Measurements from ENCODE around the gene KIFBP. TPM values are rescaled to one million over a fixed set of nuclear protein-coding genes. Genes with fewer than 3 reads are reported as not detected.
A peak's percentile ranks its signal among the peaks of the same experiment; 100 is the strongest.

KIFBP gene
- total and polyA plus RNA-seq, 2 donors (not counting 1 experiment from before 2014, with no cell fraction given), result 29.7 to 62.0 TPM

- Histone ChIP-seq H3K27ac (ENCODE audit: insufficient read depth, low read length) (no peak overlapping the region), H3K4me1 (ENCODE audit: control insufficient read depth, extremely low read depth, insufficient read depth, low read length) (peaks cover 14% of the 10 kb centered on the region), H3K4me3 (replicated peaks in 1 of 4; ENCODE audit: control extremely low read depth in 1 of 4, insufficient read depth in 1 of 4, low read depth in 3 of 4, low read length in 4 of 4) (no peak overlapping the region), H2AFZ (ENCODE audit: low read length) (no peak overlapping the region), H4K20me1 (ENCODE audit: control insufficient read depth, extremely low read depth, insufficient read depth, low read length) (no peaks in the 10 kb centered on the region), H3K36me3 (ENCODE audit: control insufficient read depth, insufficient read depth, low read length) (no peaks in the 10 kb centered on the region), H3K4me2 (ENCODE audit: extremely low read depth, insufficient read depth, low read length) (no peak overlapping the region), H3K9ac (ENCODE audit: insufficient read depth, low read length) (no peak overlapping the region), H3K27me3 (ENCODE audit: control insufficient read depth, insufficient read depth, low read length) (no peaks in the 10 kb centered on the region), H3K9me3 (ENCODE audit: control insufficient read depth, insufficient read depth, low read depth, low read length) (no peaks in the 10 kb centered on the region), H3K79me2 (ENCODE audit: control insufficient read depth, insufficient read depth, low read length) (no peaks in the 10 kb centered on the region)
- DNase-seq (ENCODE audit: low read depth in 2 of 2), result no peak
- TF ChIP-seq CTCF (conservative IDR thresholded peaks at IDR 0.05 in 1 of 2, IDR thresholded peaks at IDR 0.05 in 1 of 2; ENCODE audit: low read depth in 1 of 2, low read length in 2 of 2) (no peak), EZH2 (IDR thresholded peaks at IDR 0.05; ENCODE audit: low read length, missing control alignments) (no peak)
These were observed 67.5 kb downstream of the KIFBP start for GRCh38 chr10:69056129-69056528.

- H3K4me3 ChIP-seq (replicated peaks in 1 of 4; ENCODE audit: control extremely low read depth in 1 of 4, insufficient read depth in 1 of 4, low read depth in 3 of 4, low read length in 4 of 4), result no peak overlapping the region
- H3K9ac ChIP-seq (ENCODE audit: insufficient read depth, low read length), result peak overlapping the region; percentile 7
- no peaks in the 10 kb centered on the region for H3K79me2 ChIP-seq (ENCODE audit: control insufficient read depth, insufficient read depth, low read length)
- H3K4me2 ChIP-seq (ENCODE audit: extremely low read depth, insufficient read depth, low read length), result no peak overlapping the region
- DNase-seq (ENCODE audit: low read depth in 2 of 2), result no peak
- H3K9me3 ChIP-seq (ENCODE audit: control insufficient read depth, insufficient read depth, low read depth, low read length), result no peaks in the 10 kb centered on the region
- H4K20me1 ChIP-seq (ENCODE audit: control insufficient read depth, extremely low read depth, insufficient read depth, low read length), result no peaks in the 10 kb centered on the region
- peaks cover 16% of the 10 kb centered on the region for H3K4me1 ChIP-seq (ENCODE audit: control insufficient read depth, extremely low read depth, insufficient read depth, low read length)
- no peaks in the 10 kb centered on the region for H3K36me3 ChIP-seq (ENCODE audit: control insufficient read depth, insufficient read depth, low read length)
- H3K27me3 ChIP-seq (ENCODE audit: control insufficient read depth, insufficient read depth, low read length), result no peaks in the 10 kb centered on the region
- H2AFZ ChIP-seq (ENCODE audit: low read length), result no peak overlapping the region
- no peak overlapping the region for H3K27ac ChIP-seq (ENCODE audit: insufficient read depth, low read length)
- TF ChIP-seq EZH2 (IDR thresholded peaks at IDR 0.05; ENCODE audit: low read length, missing control alignments), result no peak
- TF ChIP-seq CTCF (conservative IDR thresholded peaks at IDR 0.05 in 1 of 2, IDR thresholded peaks at IDR 0.05 in 1 of 2; ENCODE audit: low read depth in 1 of 2, low read length in 2 of 2), result no peak
These were observed 68.1 kb downstream of the KIFBP start for GRCh38 chr10:69056536-69057260.

- Histone ChIP-seq H3K9me3 (ENCODE audit: control insufficient read depth, insufficient read depth, low read depth, low read length) (no peaks in the 10 kb centered on the region), H3K79me2 (ENCODE audit: control insufficient read depth, insufficient read depth, low read length) (no peaks in the 10 kb centered on the region), H3K4me3 (replicated peaks in 1 of 4; ENCODE audit: control extremely low read depth in 1 of 4, insufficient read depth in 1 of 4, low read depth in 3 of 4, low read length in 4 of 4) (no peak overlapping the region), H3K9ac (ENCODE audit: insufficient read depth, low read length) (no peak overlapping the region), H3K4me2 (ENCODE audit: extremely low read depth, insufficient read depth, low read length) (no peak overlapping the region), H3K4me1 (ENCODE audit: control insufficient read depth, extremely low read depth, insufficient read depth, low read length) (peaks cover 23% of the 10 kb centered on the region), H3K36me3 (ENCODE audit: control insufficient read depth, insufficient read depth, low read length) (no peaks in the 10 kb centered on the region), H4K20me1 (ENCODE audit: control insufficient read depth, extremely low read depth, insufficient read depth, low read length) (no peaks in the 10 kb centered on the region), H3K27me3 (ENCODE audit: control insufficient read depth, insufficient read depth, low read length) (no peaks in the 10 kb centered on the region), H3K27ac (ENCODE audit: insufficient read depth, low read length) (peak overlapping the region; percentile 51), H2AFZ (ENCODE audit: low read length) (peak overlapping the region; percentile 50)
- TF ChIP-seq EZH2 (IDR thresholded peaks at IDR 0.05; ENCODE audit: low read length, missing control alignments), result no peak
- TF ChIP-seq CTCF (conservative IDR thresholded peaks at IDR 0.05 in 1 of 2, IDR thresholded peaks at IDR 0.05 in 1 of 2; ENCODE audit: low read depth in 1 of 2, low read length in 2 of 2), result no peak
- DNase-seq (ENCODE audit: low read depth in 2 of 2), result no peak
These were observed 68.8 kb downstream of the KIFBP start for GRCh38 chr10:69057261-69057950.
